HG03432 (cell line): ENCODE results near the gene ATP13A2.

Experiments used
- ATAC-seq: cut with Tn5 transposase; IDR thresholded peaks from one replicate; pipeline ENCODE4 v1.9.1; 2021; ENCODE audit warnings: mild to moderate bottlenecking, moderate library complexity; ENCODE audit not compliant: unreplicated experiment

Gene ATP13A2

DNA sequence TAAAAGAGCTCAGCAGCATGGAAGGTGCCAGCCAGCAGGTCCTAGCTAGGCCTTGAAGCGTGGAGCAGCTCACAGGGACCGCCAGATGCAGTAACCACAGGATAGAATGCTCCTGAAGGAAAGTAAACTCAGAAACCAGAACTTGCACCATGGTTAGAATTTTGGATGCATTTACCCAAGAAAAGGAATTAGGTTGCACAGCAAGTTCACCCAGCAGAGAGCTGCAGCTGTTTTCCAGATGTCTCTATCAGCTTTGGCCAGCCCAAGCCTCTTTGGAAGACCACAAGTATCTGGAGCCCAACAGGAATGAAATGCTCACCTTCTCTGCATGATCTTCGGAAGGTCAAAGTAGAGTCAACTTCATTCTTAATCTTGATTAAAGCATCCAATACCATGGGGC lies 21.0 kb upstream of the ATP13A2 start:
- no peak for ATAC-seq

- ATAC-seq: no peak
These were observed 19.7 kb upstream of the ATP13A2 start for GRCh38 chr1:17031436-17031835.

DNA sequence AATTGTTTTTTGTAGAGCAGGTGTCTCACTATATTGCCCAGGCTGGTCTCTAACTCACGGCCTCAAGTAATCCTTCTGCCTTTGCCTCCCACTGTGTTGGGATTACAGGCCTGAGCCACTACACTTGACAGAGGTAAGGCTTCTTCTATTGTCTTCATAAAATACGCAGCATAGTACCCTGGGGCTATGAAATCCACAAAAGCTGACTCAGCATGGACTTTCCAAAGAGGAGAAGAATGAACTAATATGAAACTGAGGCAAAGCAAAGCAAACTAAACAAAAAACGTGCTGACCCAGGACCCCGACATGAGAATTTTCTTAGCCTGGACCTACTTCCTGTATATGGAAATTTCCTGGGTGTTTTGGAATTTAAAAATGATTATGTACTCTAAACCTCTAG lies 18.5 kb upstream of the ATP13A2 start:
- ATAC-seq: no peak

DNA sequence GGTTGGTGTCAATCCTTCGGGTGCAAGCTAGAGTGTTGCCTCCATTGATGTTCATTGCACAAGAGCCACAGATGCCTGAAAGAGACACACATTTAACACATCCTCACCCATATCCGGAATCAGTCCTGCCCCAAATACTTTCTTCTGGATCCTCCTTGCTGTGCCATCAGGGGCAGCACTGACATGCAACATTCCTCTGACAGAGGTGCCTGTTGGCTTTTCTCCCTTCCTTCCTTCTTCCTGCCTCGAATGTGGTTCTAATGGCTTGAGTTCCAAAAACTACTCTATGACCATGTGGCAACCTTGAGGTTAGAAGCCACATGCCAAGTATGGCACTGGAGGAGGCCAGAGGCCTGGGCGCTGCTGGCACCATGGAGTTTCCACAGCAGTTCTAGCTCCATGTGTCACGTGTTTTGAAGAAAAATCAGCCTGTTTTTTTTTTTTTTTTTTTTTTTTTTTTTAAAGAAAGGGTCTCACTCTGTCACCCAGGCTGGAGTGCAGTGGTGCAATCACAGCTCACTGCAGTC lies 17.0 kb upstream of the ATP13A2 start:
- no peak for ATAC-seq

- no peak for ATAC-seq
These were observed 16.2 kb upstream of the ATP13A2 start for GRCh38 chr1:17027900-17028299.

DNA sequence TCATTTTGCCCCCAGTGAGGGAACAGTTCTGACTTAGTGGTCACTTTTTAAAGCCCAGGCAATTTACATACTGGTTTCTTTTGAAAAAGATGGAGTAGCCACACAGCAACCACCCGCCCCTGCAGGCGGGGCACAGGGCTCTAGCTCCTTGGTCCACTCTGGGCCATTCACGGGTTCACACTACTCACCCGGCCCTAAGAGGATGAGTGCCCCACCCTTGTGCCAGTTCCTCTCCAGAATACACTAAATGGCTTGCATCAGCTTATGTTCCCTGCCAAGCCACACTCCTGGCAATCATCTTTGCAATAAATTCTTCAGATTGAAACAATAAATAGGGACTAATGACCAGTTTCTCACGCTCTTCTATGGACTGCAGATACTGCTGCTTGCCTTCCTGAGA lies 15.7 kb upstream of the ATP13A2 start:
- no peak for ATAC-seq

DNA sequence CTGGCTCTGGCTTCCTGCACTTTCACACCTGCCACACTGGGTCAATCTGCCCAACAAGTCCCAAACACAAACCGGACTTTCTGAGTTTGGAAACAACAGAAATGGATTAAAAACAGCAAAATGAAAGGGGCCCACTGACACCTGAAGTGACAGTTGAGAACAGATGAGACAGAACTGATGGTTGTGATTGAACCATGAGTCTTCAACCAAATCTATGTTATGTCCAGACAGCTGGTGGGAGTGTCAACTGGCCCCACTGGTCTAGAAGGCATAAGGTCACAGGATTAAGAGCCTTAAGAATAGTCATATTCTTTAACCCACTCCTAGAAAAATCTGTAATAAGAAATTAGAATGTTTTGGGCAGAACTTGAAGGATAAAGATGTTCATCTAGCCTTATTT lies 13.0 kb upstream of the ATP13A2 start:
- no peak for ATAC-seq

GRCh38 chr1:17023573-17023972 lies 11.8 kb upstream of the ATP13A2 start:
- ATAC-seq: no peak

GRCh38 chr1:17023102-17023501 lies 11.4 kb upstream of the ATP13A2 start:
- ATAC-seq: no peak

DNA sequence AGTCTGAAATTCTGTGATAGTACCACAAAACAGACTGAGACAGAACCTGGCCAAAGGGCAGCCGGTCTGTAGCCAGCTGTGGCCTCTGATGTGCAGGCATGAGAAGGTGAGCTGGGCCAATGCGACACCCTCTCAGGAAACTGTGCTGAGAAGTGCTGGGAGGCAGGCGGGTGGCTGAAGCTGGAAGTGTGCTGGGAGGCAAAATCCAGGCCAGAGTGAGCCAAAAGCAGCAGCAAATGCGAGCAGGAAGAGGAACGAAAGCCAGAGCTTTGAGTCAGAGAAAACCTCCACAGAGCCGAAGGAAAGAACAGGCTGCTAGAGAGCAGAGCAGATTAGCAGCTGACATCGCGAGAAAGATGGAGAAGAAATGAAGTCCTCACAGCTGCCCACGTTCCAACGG lies 10.2 kb upstream of the ATP13A2 start:
- no peak for ATAC-seq

DNA sequence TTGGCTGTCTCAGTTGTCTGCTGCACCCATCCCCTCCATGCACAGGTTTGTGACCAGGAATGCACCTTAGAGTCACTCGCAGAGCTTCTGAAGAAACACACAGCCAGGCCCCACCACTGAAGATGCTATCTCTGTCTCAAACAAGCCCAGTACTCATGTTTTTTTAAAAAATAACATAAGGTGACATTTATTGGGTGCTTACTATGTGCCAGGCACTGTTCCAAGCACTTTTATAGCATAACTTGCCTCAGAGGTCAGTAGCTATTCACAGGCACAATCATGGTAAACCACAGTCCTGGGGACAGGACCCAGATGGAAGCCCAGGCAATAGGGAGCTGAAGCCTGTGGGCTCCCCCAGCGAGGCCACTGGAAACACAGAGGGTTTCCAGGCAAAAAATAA lies 8.8 kb upstream of the ATP13A2 start:
- ATAC-seq: no peak

GRCh38 chr1:17018849-17019248 lies 7.1 kb upstream of the ATP13A2 start:
- ATAC-seq: no peak

DNA sequence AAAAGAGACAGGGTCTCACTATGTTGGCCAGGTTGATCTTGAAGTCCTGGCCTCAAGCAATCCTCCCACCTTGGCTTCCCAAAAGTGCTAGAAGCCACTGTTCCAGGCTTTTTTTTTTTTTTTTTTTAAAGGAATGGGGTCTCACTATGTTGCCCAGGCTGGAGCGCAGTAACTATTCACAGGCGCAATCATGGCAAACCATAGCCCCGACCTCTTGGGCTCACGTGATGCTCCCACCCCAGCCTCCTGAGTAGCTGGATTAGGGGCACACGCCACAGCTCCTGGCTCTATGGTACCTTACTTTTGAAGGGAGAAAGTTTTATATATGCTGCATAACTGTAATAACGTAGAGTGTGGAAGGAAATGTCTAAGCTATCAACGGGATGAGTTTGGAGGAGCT lies 5.7 kb upstream of the ATP13A2 start:
- no peak for ATAC-seq

DNA sequence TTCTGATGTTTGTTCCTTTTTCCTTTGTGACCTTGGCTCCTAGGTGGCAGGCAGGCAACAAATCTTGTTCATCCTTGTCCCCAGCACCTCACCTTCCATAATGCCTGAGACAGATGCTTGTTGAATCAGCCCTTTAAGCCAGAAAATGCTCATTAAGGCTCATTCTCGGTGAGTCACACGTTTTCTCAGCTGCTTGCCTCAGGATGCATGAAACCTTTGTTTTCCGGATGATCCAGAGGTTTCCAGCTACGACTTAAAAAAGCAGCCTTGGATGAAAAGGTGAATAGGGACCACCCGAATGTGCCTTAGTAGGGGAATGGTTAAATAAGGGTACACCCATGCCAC lies 4.6 kb upstream of the ATP13A2 start:
- ATAC-seq: no peak

DNA sequence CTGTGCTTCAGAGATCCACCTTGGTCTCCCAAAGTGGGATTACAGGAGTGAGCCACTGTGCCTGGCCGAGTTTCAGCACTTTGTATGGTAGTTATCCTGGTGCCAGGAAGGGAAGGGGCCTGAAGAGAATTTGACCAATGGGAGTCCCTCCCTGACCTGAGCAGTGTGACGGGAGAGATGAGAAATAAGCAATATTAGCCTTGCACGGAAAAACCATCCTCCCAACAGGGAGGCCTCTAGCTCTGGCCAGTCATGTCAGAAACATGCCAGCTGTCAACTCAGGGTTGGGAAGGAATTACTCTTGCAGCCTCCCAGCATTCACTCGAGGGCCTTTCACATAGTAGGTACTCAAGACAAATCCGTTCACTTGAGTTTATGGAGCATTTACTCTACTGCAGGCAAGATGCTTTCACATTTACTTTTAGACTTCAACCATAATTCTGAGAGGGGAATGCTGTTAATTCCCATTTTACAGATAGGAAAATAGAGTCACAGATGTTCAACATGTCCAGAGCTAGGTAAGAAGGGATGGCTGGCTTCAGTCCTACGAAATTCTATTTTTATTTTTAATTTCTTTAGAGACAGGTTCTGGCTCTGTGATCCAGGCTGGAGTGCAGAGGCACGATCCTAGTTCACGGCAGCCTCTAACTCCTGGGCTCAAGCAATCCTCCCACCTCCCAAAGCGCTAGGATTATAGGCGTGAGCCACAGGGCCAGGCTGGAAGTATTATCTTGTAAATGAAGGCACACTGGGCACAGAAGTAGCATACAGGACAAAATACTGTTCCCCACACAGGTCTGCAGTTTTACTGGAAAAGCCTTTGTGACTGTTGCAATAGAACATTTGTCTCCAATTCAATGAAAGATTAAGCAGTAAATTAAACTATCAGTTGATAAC lies 3.2 kb upstream of the ATP13A2 start:
- no peak for ATAC-seq

- no peak for ATAC-seq
These were observed 2.0 kb upstream of the ATP13A2 start for GRCh38 chr1:17013491-17014320.

DNA sequence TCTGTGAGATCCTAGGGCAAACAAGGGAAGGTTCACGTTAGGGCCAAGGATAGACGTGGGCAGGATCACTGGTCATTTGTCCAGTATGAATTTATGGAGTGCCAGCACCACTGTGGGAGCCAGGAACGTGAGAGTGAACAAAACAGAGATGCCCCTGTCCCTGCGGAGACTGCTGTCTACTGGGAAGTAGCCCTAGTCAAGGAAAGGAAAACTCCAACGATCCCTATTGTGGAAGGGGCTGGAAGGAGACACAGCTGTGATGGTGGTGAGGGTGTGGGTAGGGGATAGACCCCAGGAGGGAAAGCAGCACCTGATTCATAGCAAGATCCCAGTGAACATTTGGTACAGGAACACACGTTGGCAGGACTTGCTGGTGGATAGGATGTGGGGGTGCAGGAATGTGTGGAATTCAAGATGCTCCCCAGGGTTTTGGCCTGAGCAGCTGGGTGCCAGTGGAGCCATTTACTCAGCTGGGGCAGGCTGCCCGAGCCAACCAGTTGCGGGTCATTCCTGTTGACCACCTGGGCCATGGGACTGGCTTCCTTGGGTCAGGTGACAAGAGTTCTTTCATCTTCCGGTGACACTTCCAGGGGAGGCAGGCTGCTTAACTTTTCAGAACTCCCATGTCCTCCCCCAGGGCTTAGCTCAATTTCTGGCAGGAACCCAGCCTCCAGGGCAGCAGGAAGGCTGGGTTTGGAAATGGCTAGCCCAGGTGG lies 1.2 kb upstream of the ATP13A2 start:
- ATAC-seq: no peak

DNA sequence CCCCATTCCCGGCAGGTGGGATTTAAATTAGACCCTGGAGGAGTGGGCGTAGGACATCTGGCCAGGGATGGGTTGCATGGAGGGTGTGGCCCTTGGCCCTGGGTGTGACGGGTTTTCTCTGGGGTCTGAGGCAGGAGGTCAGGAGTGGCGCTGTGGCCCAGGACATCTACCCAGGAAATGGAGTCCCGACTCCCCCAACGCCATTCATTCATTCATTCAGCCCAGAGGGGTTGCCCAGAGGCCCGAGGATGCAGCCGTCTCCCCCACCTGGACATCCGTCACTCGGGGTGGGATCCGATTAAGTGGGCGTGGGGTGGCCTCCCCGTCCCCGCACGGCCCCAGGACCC lies 663 bp downstream of the ATP13A2 start:
- ATAC-seq: no peak

DNA sequence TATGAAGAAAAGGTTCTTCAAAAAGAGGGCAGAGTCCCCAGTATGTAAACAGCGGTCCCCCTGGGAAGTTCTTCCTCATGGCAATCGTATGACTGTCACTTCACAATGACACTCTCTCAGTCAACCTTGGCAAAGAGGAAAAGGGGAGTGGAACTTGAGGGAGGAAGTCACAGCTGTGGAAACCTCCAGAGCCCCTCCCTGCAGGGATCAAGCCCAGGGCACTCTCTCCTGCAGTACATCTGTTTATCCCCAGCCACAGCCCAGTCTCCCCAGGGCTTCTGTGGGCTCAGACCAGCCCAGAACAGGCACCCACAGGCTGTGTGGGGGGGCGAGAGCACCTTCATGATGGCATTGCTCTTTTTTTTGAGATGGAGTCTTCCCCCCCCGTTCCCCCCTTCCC lies 2.0 kb downstream of the ATP13A2 start:
- ATAC-seq: no peak

DNA sequence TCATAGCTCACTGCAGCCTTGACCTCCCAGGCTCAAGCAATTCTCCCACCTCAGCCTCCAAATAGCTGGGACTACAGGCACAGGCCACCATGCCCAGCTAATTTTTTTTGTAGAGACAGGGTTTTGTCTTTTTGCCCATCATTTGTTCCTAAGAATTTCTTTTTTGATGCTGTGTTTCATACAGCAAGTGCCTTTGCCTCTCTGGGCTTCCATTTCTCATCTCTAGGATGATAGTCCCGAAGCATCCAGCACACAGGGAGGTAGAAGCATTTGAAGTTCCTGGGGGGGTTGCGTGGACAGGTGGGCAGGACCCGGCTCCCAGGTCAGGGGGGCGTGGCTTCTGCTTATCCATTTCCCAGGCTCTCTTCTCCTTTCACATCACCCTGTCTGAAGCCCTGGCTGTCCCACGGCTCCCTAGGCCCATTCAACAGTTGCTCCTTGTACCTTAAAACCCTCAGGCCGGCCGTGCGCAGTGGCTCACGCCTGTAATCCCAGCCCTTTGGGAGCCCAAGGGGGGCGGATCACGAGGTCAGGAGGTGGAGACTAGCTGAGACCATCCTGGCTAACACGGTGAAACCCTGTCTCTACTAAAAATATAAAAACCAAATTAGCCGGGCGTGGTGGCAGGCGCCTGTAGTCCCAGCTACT lies 3.4 kb downstream of the ATP13A2 start:
- ATAC-seq: no peak

- ATAC-seq: no peak
These were observed 4.6 kb downstream of the ATP13A2 start for GRCh38 chr1:17007121-17007520.
